ENCODE measurements around the gene SCNM1.
A peak's percentile ranks its signal among the peaks of the same experiment; 100 is the strongest.
"Not testable (repeated sequence)": the region's sequence is repeated elsewhere in the genome, so short reads cannot be mapped to it uniquely, and the experiment has no call there.

The SCNM1 gene

GRCh38 chr1:151192047-151192446, 26.1 kb downstream of the SCNM1 start:
- no peak for TF ChIP-seq CTCF (IDR thresholded peaks at IDR 0.05; ENCODE audit: low read depth, low read length, missing control alignments)
- DNase-seq = no peak
- in situ Hi-C loops (cut with HindIII; ENCODE audit: low pct_ligation_motif_present, low sequenced_read_pairs) = no loop called here
- Histone ChIP-seq H3K36me3 (replicated peaks) (no peaks in the 10 kb centered on the region), H3K4me3 (ENCODE audit: low read depth, low read length) (no peak overlapping the region), H3K27me3 (replicated peaks) (no peaks in the 10 kb centered on the region), H3K27ac (no peak overlapping the region)

GRCh38 chr1:151193304-151193703, 27.4 kb downstream of the SCNM1 start:
- H3K4me3 ChIP-seq (ENCODE audit: low read depth, low read length) = no peak overlapping the region
- H3K36me3 ChIP-seq (replicated peaks) = no peaks in the 10 kb centered on the region
- no peaks in the 10 kb centered on the region for H3K27me3 ChIP-seq (replicated peaks)
- no peak for DNase-seq
- in situ Hi-C loops (cut with HindIII; ENCODE audit: low pct_ligation_motif_present, low sequenced_read_pairs) = no loop called here
- no peak overlapping the region for H3K27ac ChIP-seq
- TF ChIP-seq CTCF (IDR thresholded peaks at IDR 0.05; ENCODE audit: low read depth, low read length, missing control alignments) = no peak

- in situ Hi-C loops (cut with HindIII; ENCODE audit: low pct_ligation_motif_present, low sequenced_read_pairs) = no loop called here
- H3K27ac ChIP-seq = no peak overlapping the region
- DNase-seq = no peak
- no peaks in the 10 kb centered on the region for H3K27me3 ChIP-seq (replicated peaks)
- no peaks in the 10 kb centered on the region for H3K36me3 ChIP-seq (replicated peaks)
- no peak for TF ChIP-seq CTCF (IDR thresholded peaks at IDR 0.05; ENCODE audit: low read depth, low read length, missing control alignments)
- H3K4me3 ChIP-seq (ENCODE audit: low read depth, low read length) = no peak overlapping the region
Measured at GRCh38 chr1:151193856-151194255, 27.9 kb downstream of the SCNM1 start.

GRCh38 chr1:151194894-151195594, 29.1 kb downstream of the SCNM1 start:
- H3K27me3 ChIP-seq (replicated peaks); in situ Hi-C loops (cut with HindIII; ENCODE audit: low pct_ligation_motif_present, low sequenced_read_pairs); H3K4me3 ChIP-seq (ENCODE audit: low read depth, low read length): not testable (repeated sequence)

GRCh38 chr1:151196292-151196800, 30.4 kb downstream of the SCNM1 start:
- Histone ChIP-seq H3K27me3 (replicated peaks) (no peaks in the 10 kb centered on the region), H3K4me3 (ENCODE audit: low read depth, low read length) (no peak overlapping the region), H3K27ac (peak overlapping the region; percentile 90), H3K36me3 (replicated peaks) (no peaks in the 10 kb centered on the region)
- DNase-seq = peak; percentile 83
- in situ Hi-C loops (cut with HindIII; ENCODE audit: low pct_ligation_motif_present, low sequenced_read_pairs) = no loop called here
- peak; percentile 68 for TF ChIP-seq CTCF (IDR thresholded peaks at IDR 0.05; ENCODE audit: low read depth, low read length, missing control alignments)

More at GRCh38 chr1:151194894-151195594, 29.1 kb downstream of the SCNM1 start:
- H3K27ac ChIP-seq = peak overlapping the region; percentile 90
- not testable (repeated sequence) for H3K36me3 ChIP-seq (replicated peaks)
- peak; percentile 75 for DNase-seq

GRCh38 chr1:151197863-151198253, 31.9 kb downstream of the SCNM1 start:
- TF ChIP-seq CTCF (IDR thresholded peaks at IDR 0.05; ENCODE audit: low read depth, low read length, missing control alignments) = no peak
- H3K36me3 ChIP-seq (replicated peaks) = peaks cover 8% of the 10 kb centered on the region
- H3K4me3 ChIP-seq (ENCODE audit: low read depth, low read length) = peak overlapping the region; percentile 99
- in situ Hi-C loops (cut with HindIII; ENCODE audit: low pct_ligation_motif_present, low sequenced_read_pairs) = no loop called here
- no peaks in the 10 kb centered on the region for H3K27me3 ChIP-seq (replicated peaks)
- no peak for DNase-seq
- H3K27ac ChIP-seq = peak overlapping the region; percentile 80
